ENCODE measurements around the gene ZPR1. TPM values are rescaled to one million over a fixed set of nuclear protein-coding genes. Genes with fewer than 3 reads are reported as not detected.

The ZPR1 gene
- total and polyA plus RNA-seq, 3 experiments from 2014 or later: 47.6 to 124 (median 118) TPM

- Mint-ChIP-seq H3K27ac (peak overlapping the region in 2 of 8 donors; percentile 58 to 77), H3K4me3 (peak overlapping the region in 1 of 7 donors; percentile 12)
- POLR2A ChIA-PET: no interaction called here
Measured at GRCh38 chr11:116732271-116733042, 55.4 kb downstream of the ZPR1 start.

GRCh38 chr11:116731821-116732220 lies 56.0 kb downstream of the ZPR1 start:
- no peak overlapping the region for H3K4me3 ChIP-seq (ENCODE audit: low read length)
- H3K36me3 ChIP-seq (ENCODE audit: insufficient read depth, low read length): no peaks in the 10 kb centered on the region
- no peaks in the 10 kb centered on the region for H3K27me3 ChIP-seq (ENCODE audit: insufficient read depth, low read length, poor library complexity, severe bottlenecking)
- ChIA-PET CTCF (interaction anchor here (0.9 to 2.3 kb wide), 6 partner anchors 10 to 494 kb away, joined by 3 to 19 read pairs (median 6); partner anchors contain the start of gene APOA1), POLR2A (no interaction called here)
- H3K36me3 Mint-ChIP-seq: no peaks in the 10 kb centered on the region
- H3K4me3 Mint-ChIP-seq: no peak overlapping the region
- peaks cover 4 to 14% of the 10 kb centered on the region in 2 donors for H3K27me3 Mint-ChIP-seq
- no peaks in the 10 kb centered on the region for H3K9me3 Mint-ChIP-seq
- no peak for DNase-seq
- H3K4me1 Mint-ChIP-seq: peaks cover 9 to 10% (median 10%) of the 10 kb centered on the region in 3 donors
- H3K27ac ChIP-seq (ENCODE audit: low read depth, low read length): no peak overlapping the region
- H3K27ac Mint-ChIP-seq: no peak overlapping the region
- peaks cover 3% of the 10 kb centered on the region for H3K4me1 ChIP-seq (ENCODE audit: insufficient read depth, low read length)
- no peaks in the 10 kb centered on the region for H3K9me3 ChIP-seq (ENCODE audit: low read length)

More at GRCh38 chr11:116732271-116733042, 55.4 kb downstream of the ZPR1 start:
- Histone ChIP-seq H3K4me3 (ENCODE audit: low read length) (no peak overlapping the region), H3K27ac (ENCODE audit: low read depth, low read length) (no peak overlapping the region), H3K4me1 (ENCODE audit: insufficient read depth, low read length) (peaks cover 3% of the 10 kb centered on the region), H3K9me3 (ENCODE audit: low read length) (no peaks in the 10 kb centered on the region), H3K27me3 (ENCODE audit: insufficient read depth, low read length, poor library complexity, severe bottlenecking) (no peaks in the 10 kb centered on the region), H3K36me3 (ENCODE audit: insufficient read depth, low read length) (no peaks in the 10 kb centered on the region)
- H3K27me3 Mint-ChIP-seq: peaks cover 2 to 13% of the 10 kb centered on the region in 2 donors
- no peaks in the 10 kb centered on the region for H3K36me3 Mint-ChIP-seq
- peak; percentile 29 to 64 (median 40) for DNase-seq
- no peaks in the 10 kb centered on the region for H3K9me3 Mint-ChIP-seq
- H3K4me1 Mint-ChIP-seq: peaks cover 9 to 10% (median 10%) of the 10 kb centered on the region in 3 donors
- CTCF ChIA-PET: interaction anchor here (0.9 to 2.3 kb wide), 9 partner anchors 9 to 494 kb away, joined by 3 to 19 read pairs (median 3); partner anchors contain the start of gene APOA1

GRCh38 chr11:116731097-116731761 lies 56.6 kb downstream of the ZPR1 start:
- Histone ChIP-seq H3K27me3 (ENCODE audit: insufficient read depth, low read length, poor library complexity, severe bottlenecking) (no peaks in the 10 kb centered on the region), H3K9me3 (ENCODE audit: low read length) (no peaks in the 10 kb centered on the region), H3K4me3 (ENCODE audit: low read length) (no peak overlapping the region), H3K27ac (ENCODE audit: low read depth, low read length) (no peak overlapping the region), H3K4me1 (ENCODE audit: insufficient read depth, low read length) (peaks cover 3% of the 10 kb centered on the region), H3K36me3 (ENCODE audit: insufficient read depth, low read length) (no peaks in the 10 kb centered on the region)
- no peaks in the 10 kb centered on the region for H3K36me3 Mint-ChIP-seq
- CTCF ChIA-PET: interaction anchor here (1.9 to 2.3 kb wide), 2 partner anchors 106 to 495 kb away, joined by 6 to 19 read pairs; partner anchors contain the start of gene APOA1
- peaks cover 4 to 20% of the 10 kb centered on the region in 2 donors for H3K27me3 Mint-ChIP-seq
- no peak overlapping the region for H3K27ac Mint-ChIP-seq
- no peak overlapping the region for H3K4me3 Mint-ChIP-seq
- H3K9me3 Mint-ChIP-seq: no peaks in the 10 kb centered on the region
- DNase-seq: no peak
- peaks cover 9 to 10% (median 10%) of the 10 kb centered on the region in 3 donors for H3K4me1 Mint-ChIP-seq
- POLR2A ChIA-PET: no interaction called here

GRCh38 chr11:116730601-116731000 lies 57.2 kb downstream of the ZPR1 start:
- Mint-ChIP-seq H3K27me3 (peaks cover 6 to 21% of the 10 kb centered on the region in 2 donors), H3K4me1 (peaks cover 9 to 10% (median 10%) of the 10 kb centered on the region in 3 donors), H3K36me3 (no peaks in the 10 kb centered on the region), H3K9me3 (no peaks in the 10 kb centered on the region), H3K4me3 (no peak overlapping the region), H3K27ac (no peak overlapping the region)
- ChIA-PET CTCF (no interaction called here), POLR2A (no interaction called here)
- no peak for DNase-seq
- peaks cover 3% of the 10 kb centered on the region for H3K4me1 ChIP-seq (ENCODE audit: insufficient read depth, low read length)
- no peaks in the 10 kb centered on the region for H3K36me3 ChIP-seq (ENCODE audit: insufficient read depth, low read length)
- no peak overlapping the region for H3K27ac ChIP-seq (ENCODE audit: low read depth, low read length)
- H3K9me3 ChIP-seq (ENCODE audit: low read length): no peaks in the 10 kb centered on the region
- no peaks in the 10 kb centered on the region for H3K27me3 ChIP-seq (ENCODE audit: insufficient read depth, low read length, poor library complexity, severe bottlenecking)
- no peak overlapping the region for H3K4me3 ChIP-seq (ENCODE audit: low read length)

GRCh38 chr11:116730241-116730561 lies 57.6 kb downstream of the ZPR1 start:
- Histone ChIP-seq H3K4me1 (ENCODE audit: insufficient read depth, low read length) (peaks cover 3% of the 10 kb centered on the region), H3K27ac (ENCODE audit: low read depth, low read length) (no peak overlapping the region), H3K9me3 (ENCODE audit: low read length) (no peaks in the 10 kb centered on the region), H3K36me3 (ENCODE audit: insufficient read depth, low read length) (no peaks in the 10 kb centered on the region), H3K27me3 (ENCODE audit: insufficient read depth, low read length, poor library complexity, severe bottlenecking) (no peaks in the 10 kb centered on the region), H3K4me3 (ENCODE audit: low read length) (no peak overlapping the region)
- Mint-ChIP-seq H3K27ac (no peak overlapping the region), H3K4me3 (no peak overlapping the region), H3K4me1 (peaks cover 9 to 10% (median 10%) of the 10 kb centered on the region in 3 donors), H3K27me3 (peaks cover 6 to 21% of the 10 kb centered on the region in 2 donors), H3K9me3 (no peaks in the 10 kb centered on the region), H3K36me3 (no peaks in the 10 kb centered on the region)
- ChIA-PET POLR2A (no interaction called here), CTCF (no interaction called here)
- DNase-seq: no peak

GRCh38 chr11:116729501-116730240 lies 58.2 kb downstream of the ZPR1 start:
- no peak overlapping the region for H3K27ac ChIP-seq (ENCODE audit: low read depth, low read length)
- Mint-ChIP-seq H3K9me3 (no peaks in the 10 kb centered on the region), H3K4me3 (no peak overlapping the region), H3K4me1 (peaks cover 9 to 10% (median 10%) of the 10 kb centered on the region in 3 donors), H3K36me3 (no peaks in the 10 kb centered on the region), H3K27me3 (peaks cover 6 to 25% of the 10 kb centered on the region in 2 donors), H3K27ac (no peak overlapping the region)
- no peaks in the 10 kb centered on the region for H3K27me3 ChIP-seq (ENCODE audit: insufficient read depth, low read length, poor library complexity, severe bottlenecking)
- ChIA-PET CTCF (interaction anchor here (1.7 kb wide), 1 partner anchor 106 kb away, joined by 4 read pairs; no protein-coding TSS in a partner anchor), POLR2A (no interaction called here)
- H3K4me1 ChIP-seq (ENCODE audit: insufficient read depth, low read length): peaks cover 3% of the 10 kb centered on the region
- H3K36me3 ChIP-seq (ENCODE audit: insufficient read depth, low read length): no peaks in the 10 kb centered on the region
- H3K9me3 ChIP-seq (ENCODE audit: low read length): no peaks in the 10 kb centered on the region
- H3K4me3 ChIP-seq (ENCODE audit: low read length): no peak overlapping the region
- no peak for DNase-seq

- H3K27ac ChIP-seq (ENCODE audit: low read depth, low read length): no peak overlapping the region
- no peaks in the 10 kb centered on the region for H3K9me3 ChIP-seq (ENCODE audit: low read length)
- H3K4me3 ChIP-seq (ENCODE audit: low read length): no peak overlapping the region
- H3K4me3 Mint-ChIP-seq: no peak overlapping the region
- no peaks in the 10 kb centered on the region for H3K9me3 Mint-ChIP-seq
- ChIA-PET POLR2A (no interaction called here), CTCF (interaction anchor here (1.0 kb wide), 1 partner anchor 14 kb away, joined by 3 read pairs; no protein-coding TSS in a partner anchor)
- H3K27me3 ChIP-seq (ENCODE audit: insufficient read depth, low read length, poor library complexity, severe bottlenecking): no peaks in the 10 kb centered on the region
- H3K27ac Mint-ChIP-seq: no peak overlapping the region
- H3K4me1 ChIP-seq (ENCODE audit: insufficient read depth, low read length): peaks cover 3% of the 10 kb centered on the region
- DNase-seq: no peak
- no peaks in the 10 kb centered on the region for H3K36me3 Mint-ChIP-seq
- H3K36me3 ChIP-seq (ENCODE audit: insufficient read depth, low read length): no peaks in the 10 kb centered on the region
- peaks cover 7% of the 10 kb centered on the region in 3 donors for H3K4me1 Mint-ChIP-seq
- peaks cover 13 to 36% of the 10 kb centered on the region in 2 donors for H3K27me3 Mint-ChIP-seq
Measured at GRCh38 chr11:116727990-116728389, 59.8 kb downstream of the ZPR1 start.
